Fibroblast of villous mesenchyme (primary cell): Measurements from ENCODE around the gene CTF1. TPM values are rescaled to one million over a fixed set of nuclear protein-coding genes. Genes with fewer than 3 reads are reported as not detected.

Experiments used
- DNase-seq: peaks from one replicate; pipeline ENCODE4 v3.0.0-alpha.2; 2010; ENCODE audit warnings: low read depth
- H3K4me3 ChIP-seq: 2 replicates; pipeline ENCODE4 v1.5.1; 2011; ENCODE audit warnings: low read depth, mild to moderate bottlenecking, low read length
- total RNA-seq: library from RNA; depleted of rRNA; stranded (reverse); fragments of >200 nt; gene quantifications from 2 replicates; pipeline ENCODE4 v1.2.3, GENCODE V29; 2012
- TF ChIP-seq, protein P1 (sequence below): IDR thresholded peaks from 2 replicates; pipeline ENCODE4 v1.5.1; 2012; ENCODE audit warnings: low read depth, mild to moderate bottlenecking, low read length; ENCODE audit not compliant: insufficient read depth

The CTF1 gene
- total RNA-seq, 1 donor, result 3.5 TPM

DNA sequence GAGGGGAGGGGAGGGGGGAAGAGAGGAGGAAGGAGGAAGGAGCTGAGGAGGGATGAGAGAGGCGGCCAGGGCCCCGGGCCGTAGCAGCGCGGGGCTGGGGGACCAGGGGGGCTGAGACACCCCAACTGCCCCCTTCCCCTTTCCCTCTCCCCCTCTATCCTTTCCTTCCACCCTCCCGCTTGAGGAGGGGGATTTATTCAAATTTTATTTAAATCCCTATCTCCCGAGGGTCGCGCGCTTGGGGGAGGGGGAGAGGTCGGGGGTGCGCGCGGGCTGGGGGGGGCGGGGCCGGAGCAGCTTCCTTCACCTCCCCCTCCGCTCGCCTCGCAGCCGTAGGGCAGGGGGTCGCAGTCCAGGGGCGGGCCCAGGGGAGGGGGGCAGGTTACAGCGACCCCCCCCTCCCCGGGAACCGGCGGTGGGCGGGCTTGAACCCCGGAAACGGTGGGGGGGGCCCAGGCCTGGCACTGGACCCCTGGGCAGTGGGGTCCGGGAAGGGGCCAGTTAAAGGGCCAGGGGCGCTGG, 27.2 kb downstream of the CTF1 start, which contains the start of gene FBXL19:
Gene FBXL19, plus strand, starts transcription at position 19 of the 522 bp plus-strand sequence. CDS start 2,183 bp downstream, outside the sequence.
- peak within 1 kb of the TSS; percentile 99 for H3K4me3 ChIP-seq
- TF ChIP-seq, protein P1, sequence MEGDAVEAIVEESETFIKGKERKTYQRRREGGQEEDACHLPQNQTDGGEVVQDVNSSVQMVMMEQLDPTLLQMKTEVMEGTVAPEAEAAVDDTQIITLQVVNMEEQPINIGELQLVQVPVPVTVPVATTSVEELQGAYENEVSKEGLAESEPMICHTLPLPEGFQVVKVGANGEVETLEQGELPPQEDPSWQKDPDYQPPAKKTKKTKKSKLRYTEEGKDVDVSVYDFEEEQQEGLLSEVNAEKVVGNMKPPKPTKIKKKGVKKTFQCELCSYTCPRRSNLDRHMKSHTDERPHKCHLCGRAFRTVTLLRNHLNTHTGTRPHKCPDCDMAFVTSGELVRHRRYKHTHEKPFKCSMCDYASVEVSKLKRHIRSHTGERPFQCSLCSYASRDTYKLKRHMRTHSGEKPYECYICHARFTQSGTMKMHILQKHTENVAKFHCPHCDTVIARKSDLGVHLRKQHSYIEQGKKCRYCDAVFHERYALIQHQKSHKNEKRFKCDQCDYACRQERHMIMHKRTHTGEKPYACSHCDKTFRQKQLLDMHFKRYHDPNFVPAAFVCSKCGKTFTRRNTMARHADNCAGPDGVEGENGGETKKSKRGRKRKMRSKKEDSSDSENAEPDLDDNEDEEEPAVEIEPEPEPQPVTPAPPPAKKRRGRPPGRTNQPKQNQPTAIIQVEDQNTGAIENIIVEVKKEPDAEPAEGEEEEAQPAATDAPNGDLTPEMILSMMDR, result no peak
- DNase-seq, result no peak

GRCh38 chr16:30924076-30924912, 27.9 kb downstream of the CTF1 start:
- TF ChIP-seq, protein P1, result no peak
- peak overlapping the region; percentile 99 for H3K4me3 ChIP-seq
- no peak for DNase-seq

DNA sequence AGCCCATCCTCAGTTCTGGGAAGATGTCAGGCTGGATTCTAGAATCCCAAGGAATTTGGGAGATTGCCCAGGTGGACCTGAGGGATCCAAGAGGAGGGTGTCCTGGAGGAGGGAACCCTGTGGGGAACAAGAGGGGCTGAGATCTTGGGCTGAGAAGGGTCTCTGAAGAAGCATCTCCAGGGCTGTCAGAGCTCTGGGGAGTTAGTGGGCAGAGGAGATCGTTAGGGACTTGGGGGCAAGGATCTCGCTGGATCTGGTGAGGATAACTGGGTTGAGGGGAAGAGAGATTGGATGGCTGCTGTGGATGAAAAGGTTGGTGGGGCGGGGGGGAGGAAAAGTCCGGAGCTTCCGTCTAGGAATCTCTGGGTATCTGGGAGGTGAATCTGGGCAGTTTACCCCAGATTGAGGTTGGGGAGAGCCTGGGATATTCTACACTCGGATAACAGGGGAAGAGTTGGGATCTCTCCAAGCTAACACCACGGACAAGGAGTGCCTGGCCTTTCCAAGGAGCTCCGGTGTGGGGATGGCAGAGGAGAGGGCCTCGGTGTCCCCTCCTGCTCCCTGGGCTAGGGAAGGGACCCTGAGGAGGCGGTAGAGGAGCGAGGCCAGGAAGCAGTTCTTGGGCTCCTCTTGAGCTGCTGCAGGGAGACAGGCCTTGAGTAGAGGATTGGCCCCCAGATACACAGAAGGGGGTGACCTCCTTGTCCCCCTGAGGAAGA, 28.7 kb downstream of the CTF1 start:
- DNase-seq, result no peak
- peak overlapping the region; percentile 99 for H3K4me3 ChIP-seq
- TF ChIP-seq, protein P1, result no peak

GRCh38 chr16:30925632-30925987, 29.2 kb downstream of the CTF1 start:
- no peak for DNase-seq
- H3K4me3 ChIP-seq, result no peak overlapping the region
- TF ChIP-seq, protein P1, result no peak

GRCh38 chr16:30925995-30926811, 29.8 kb downstream of the CTF1 start:
- DNase-seq, result no peak
- TF ChIP-seq, protein P1, result no peak
- H3K4me3 ChIP-seq, result no peak overlapping the region

- TF ChIP-seq, protein P1, result no peak
- no peak overlapping the region for H3K4me3 ChIP-seq
- DNase-seq, result no peak
Observed at GRCh38 chr16:30926937-30927788, 30.7 kb downstream of the CTF1 start.
